ENCODE data around the gene TXNL4B.
"Not testable (repeated sequence)": the region's sequence is repeated elsewhere in the genome, so short reads cannot be mapped to it uniquely, and the experiment has no call there.

TXNL4B gene

DNA sequence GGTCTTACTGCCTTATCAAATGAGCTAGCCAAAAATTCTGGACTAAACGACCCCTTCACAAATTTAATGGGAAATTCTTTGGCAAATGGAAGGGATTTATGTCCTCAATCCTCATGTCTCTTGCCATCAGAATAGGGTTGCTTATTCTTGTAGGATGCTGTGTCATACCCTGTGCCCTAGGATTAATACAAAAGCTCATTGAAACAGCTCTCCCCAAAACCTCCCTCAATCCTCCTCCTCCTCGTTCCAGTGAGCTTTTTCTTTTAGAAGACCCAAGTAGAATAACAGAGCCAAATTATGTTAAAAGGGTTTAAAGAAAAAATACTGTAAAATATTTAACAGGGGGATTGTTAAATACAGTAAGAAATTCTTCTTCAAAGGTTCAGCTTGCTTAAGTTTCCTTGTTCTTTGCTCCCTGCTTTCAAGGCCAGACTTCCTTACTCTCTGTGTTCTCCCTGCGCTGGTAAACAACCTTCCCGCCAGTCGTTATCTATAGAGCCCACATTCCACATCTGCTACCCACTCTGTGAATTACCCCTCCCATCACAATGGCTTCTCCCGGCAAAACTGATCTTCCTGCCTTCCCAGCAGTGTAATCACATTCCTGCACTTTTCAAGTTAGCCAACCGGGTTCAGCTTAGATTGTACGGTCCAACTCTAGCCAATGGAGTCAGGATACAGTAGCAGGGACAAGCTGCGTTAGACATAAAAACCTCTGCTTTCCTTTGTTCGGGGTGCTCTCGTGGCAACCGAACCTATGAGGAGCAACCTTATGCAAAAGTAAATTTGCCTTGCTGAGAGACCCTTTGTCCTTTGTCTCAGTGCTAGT is 20.7 kb downstream of the TXNL4B start:
- DNase-seq (ENCODE audit: low read depth), result no peak

DNA sequence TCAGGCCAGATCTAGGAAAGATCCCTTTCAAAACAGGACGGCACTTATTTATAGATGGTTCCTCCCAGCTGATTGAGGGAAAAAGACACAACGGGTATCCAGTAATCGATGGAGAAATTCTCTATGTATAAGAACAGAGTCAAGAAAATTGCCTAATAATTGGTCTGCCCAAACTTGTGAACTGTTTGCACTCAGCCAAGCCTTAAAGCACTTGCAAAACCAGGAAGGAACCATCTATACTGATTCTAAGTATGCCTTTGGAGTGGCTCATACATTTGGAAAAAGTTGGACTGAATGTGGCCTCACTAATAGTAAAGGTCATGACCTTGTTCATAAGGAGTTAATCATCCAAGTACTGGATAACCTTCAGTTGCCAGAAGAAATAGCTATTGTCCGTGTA is 24.5 kb downstream of the TXNL4B start:
- DNase-seq (ENCODE audit: low read depth), result no peak

DNA sequence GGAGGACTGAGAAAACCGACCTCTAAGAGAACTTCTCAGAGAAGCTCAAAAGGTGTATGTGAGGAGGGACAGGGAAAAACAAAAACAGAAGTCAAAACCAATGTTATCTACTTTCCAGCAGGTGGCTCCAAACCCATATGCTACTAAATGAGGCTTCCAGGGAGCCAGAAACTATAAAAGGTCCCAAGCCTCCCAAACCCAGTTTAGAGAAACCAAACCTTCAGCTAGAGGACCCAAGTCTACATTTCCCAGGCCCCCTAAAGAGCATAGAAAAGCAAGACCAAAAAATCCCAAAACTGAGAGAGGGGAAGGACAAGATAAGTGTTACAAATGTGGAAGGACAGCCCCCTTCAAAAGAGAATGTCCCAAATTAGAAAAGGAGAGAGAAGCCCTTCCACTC is 26.7 kb downstream of the TXNL4B start:
- no peak for DNase-seq (ENCODE audit: low read depth)

DNA sequence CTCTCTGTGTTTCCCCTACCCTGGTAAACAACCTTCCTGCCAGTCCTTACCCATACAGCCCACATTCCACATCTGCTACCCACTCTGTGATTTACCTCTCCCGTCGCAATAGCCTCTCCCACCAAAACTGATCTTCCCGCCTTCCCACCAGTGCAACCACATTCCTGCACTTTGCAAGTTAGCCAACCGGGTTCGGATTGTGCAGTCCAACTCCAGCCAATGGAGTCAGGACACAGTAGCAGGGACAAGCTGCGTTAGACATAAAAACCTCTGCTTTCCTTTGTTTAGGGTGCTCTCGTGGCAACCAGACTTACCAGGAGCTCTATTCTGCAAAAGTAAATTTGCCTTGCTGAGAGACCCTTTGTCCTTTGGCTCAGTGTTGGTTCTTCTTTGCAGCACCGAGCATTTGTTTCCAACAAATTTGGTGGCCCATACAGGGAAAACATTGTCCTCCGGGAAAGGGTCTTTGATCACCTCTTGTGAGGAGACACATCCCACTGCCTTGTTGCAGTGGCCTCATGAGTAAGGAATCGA is 29.0 kb downstream of the TXNL4B start:
- DNase-seq (ENCODE audit: low read depth), result no peak

DNA sequence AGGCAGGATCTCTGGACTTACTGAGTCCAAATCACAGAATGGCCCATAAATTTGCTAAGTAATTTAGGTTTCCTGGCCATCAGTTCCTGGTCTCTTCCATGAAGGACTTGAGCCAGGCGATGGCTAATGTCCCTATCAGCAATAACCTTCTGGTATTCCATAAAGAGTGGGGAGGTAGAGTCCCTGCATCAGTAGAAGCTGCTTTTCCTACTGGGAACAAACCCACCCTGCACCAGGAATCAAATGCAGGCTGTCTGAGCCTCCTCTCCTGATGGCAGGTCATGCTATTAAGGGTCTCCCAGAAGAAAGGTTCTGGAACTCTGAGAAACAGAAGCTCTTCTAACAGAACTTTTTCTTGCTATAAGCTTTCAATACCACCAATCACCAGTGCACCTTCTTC is 31.9 kb downstream of the TXNL4B start:
- DNase-seq (ENCODE audit: low read depth), result no peak

DNA sequence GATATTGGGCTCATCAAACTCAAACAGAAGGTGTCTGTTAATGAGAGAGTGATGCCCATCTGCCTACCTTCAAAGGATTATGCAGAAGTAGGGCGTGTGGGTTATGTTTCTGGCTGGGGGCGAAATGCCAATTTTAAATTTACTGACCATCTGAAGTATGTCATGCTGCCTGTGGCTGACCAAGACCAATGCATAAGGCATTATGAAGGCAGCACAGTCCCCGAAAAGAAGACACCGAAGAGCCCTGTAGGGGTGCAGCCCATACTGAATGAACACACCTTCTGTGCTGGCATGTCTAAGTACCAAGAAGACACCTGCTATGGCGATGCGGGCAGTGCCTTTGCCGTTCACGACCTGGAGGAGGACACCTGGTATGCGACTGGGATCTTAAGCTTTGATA is 33.0 kb downstream of the TXNL4B start:
- DNase-seq (ENCODE audit: low read depth), result no peak

DNA sequence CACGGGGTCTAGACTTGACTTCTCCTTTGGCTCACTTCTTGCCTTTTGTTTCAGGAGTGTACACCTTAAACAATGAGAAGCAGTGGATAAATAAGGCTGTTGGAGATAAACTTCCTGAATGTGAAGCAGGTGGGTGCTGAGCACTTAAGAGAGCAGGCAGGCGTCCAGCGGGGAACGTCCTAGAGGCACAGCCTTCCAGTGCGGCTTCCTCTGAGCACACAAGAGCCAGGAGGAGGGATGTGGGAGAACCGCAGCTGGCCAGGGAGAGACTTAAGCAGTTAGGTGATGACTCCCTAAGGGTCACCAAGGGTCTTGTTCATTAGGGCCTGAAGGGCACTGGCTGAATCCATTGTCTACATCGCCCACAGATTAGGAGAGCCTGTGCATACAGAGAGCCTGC is 34.4 kb downstream of the TXNL4B start:
- not testable (repeated sequence) for DNase-seq (ENCODE audit: low read depth)

DNA sequence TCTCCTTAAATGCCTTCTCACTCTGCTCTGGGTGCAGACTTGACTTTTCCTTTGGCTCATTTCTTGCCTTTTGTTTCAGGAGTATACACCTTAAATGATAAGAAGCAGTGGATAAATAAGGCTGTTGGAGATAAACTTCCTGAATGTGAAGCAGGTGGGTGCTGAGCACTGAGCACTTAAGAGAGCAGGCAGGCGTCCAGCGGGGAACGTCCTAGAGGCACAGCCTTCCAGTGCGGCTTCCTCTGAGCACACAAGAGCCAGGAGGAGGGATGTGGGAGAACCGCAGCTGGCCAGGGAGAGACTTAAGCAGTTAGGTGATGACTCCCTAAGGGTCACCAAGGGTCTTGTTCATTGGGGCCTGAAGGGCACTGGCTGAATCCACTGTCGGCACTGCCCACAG is 36.1 kb downstream of the TXNL4B start:
- not testable (repeated sequence) for DNase-seq (ENCODE audit: low read depth)

DNA sequence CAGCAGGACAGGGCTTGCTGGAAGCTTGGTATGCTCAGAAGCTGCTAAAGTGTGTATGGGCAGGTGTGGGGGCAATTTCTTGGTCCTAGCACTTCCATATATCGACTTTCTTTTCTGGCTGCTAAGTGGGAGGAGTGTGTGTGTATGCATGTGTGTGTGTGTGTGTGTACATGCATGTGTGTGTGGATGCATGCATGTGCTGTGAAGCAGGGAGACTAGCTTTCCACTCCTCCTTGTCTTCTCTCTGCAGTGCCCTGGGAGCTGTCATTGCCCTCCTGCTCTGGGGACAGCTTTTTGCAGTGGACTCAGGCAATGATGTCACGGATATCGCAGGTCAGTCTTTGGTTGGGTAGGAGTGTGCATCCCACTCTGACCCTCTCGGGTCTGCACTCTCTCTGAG is 37.5 kb downstream of the TXNL4B start:
- no peak for DNase-seq (ENCODE audit: low read depth)

DNA sequence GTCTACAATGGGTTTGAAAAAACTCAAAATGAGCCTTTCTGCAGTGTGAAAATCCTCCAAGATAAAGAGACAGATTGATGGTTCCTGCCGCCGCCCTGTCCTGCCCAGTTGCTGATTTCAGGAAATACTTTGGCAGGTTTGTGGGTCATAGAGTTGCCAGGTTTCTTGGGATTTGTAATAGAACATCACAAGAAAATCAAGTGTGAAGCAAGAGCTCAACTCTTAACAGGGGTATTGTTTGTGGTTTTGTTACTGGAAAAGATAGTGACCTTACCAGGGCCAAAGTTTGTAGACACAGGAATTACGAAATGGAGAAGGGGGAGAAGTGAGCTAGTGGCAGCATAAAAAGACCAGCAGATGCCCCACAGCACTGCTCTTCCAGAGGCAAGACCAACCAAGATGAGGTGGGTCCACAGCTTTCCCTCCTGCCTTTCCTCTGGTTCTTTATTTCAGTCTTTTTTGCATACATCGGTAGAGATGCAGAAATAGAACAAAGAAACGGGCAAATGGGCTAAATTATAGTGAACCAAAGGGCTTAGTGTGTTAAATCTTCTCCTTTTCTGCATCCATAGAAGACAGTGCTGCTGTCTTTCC is 39.1 kb downstream of the TXNL4B start, which contains the start of gene HP:
TSS of gene HP (plus strand) at position 252 of the 594 bp plus-strand sequence. CDS start at position 400, 148 bp downstream.
- DNase-seq (ENCODE audit: low read depth), result not testable (repeated sequence)

DNA sequence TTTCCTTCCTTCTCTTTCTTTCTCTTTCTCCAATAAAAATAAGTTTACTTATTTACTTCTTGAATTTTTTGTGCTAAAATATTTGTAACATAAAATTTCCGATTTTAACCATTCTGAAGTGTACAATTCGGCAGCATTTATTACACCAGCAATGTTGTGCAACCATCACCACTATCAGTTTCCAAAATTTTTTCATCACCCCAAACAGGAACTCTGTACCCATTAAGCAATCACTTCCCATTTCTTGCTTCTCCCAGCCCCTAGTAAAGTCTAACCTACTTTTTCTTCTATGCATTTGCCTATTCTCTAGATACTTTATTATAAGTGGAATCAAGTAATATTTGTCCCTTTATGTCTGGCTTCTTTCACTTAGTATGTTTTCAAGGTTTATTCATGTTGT is 41.6 kb downstream of the TXNL4B start:
- no peak for DNase-seq (ENCODE audit: low read depth)

DNA sequence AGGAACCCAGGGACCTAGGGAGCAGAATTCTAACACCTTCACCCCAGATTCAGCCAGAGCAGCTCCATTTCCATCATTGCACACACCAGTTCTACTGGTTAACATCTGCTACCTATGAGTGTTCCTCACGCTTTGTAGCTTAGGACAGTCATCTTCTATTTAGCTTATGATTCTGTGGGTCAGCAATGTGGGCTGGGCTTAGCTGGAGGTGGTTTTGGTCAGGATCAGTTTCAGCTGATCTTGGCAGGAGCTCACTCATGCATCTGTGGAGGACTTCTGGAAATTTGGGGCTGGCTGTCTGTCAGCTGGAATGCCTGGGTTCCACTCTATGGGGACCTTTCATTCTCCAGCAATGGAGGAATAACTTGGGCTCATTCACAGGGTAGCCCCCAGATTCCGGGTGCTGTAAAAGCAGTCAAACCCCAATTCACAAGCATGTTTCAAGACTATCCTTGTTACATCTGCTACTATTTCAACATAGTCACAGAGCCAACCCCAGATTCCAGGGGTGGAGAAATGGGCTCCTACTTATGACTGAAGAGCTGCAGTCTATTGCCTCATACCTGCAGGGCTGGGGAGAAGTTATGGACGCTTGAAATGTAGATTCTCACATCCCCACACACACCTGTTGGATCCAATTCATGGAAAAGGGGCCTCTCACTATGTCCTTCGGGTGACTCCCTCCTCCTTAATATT is 42.5 kb downstream of the TXNL4B start:
- no peak for DNase-seq (ENCODE audit: low read depth)

DNA sequence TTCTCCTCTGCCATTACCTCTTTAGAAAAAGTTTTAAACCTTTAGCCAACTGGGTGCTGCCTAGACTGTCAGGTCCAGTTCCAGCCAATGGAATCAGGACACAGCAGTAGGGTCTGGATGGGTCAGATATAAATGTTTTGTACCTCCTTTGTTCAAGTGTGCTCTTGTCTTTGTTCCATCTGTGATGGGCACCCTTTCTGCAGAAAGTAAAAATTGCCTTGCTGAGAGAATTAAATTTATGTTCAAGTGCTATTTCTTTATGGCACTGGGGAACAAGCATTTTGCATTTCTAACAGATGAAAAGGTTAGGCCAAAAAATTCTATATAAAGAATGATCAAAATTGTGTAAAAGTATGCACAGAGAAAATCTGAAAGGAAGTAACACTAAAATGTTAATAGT is 44.3 kb downstream of the TXNL4B start:
- DNase-seq (ENCODE audit: low read depth), result no peak

DNA sequence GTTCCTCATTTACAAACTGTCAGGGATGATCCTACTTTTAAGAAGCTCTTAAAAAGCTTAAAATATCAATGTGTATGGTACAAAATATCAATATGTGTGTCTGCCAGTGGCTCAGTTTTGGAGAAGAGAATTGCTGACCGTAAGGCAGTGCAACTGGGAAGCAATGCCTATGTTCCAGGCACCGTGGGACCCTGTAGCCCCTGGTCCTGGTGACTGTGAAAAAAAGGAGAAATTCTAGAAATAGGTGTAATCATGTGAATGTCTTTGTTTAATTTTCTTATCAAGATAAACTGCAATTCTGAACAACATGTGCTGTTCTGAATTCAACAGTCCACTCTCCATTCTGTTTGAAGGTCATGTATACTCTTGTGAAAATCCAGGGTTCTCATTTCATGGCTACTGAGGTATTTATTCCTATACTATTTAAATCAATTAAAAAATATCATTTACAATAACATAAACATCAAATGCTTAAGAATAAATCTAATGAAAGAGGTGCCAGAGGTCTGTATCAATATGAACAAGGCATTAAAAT is 48.5 kb downstream of the TXNL4B start:
- no peak for DNase-seq (ENCODE audit: low read depth)

DNA sequence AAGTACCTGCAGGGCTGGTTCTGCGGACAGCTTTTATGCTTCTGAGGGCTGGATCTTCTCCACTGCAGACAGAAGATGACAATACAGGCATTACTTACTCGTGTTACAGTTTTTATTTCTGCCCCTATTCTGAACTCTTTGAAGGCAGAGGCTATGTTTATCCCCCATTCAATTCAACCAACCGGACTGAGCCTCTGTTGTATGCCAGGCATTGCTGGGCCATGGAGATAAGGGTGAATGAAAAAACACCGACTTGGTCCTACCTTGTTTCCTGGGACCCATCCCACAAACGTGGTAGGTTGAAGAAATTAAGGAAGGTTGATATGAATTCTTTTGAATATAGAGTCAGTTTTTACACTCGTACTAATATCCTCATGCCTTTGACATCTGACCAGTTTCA is 49.1 kb downstream of the TXNL4B start:
- DNase-seq (ENCODE audit: low read depth), result no peak

DNA sequence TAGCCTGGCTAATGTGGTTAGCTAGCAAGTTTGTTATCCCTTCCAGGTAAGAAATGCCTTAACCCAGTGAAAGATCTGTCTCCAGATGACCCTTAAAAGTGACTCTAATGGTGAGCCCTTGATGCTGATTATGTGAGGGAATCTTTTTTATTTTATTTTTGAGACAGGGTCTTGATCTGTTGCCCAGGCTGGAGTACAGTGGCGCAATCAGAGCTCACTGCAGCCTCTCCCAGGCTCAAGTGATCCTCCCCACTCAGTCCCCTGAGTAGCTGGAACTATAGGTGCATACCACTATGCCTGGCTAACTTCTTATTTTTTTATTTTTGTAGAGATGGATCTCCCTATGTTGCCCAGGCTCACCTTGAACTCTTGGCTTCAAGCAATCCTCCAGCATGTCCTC is 49.9 kb downstream of the TXNL4B start:
- no peak for DNase-seq (ENCODE audit: low read depth)

DNA sequence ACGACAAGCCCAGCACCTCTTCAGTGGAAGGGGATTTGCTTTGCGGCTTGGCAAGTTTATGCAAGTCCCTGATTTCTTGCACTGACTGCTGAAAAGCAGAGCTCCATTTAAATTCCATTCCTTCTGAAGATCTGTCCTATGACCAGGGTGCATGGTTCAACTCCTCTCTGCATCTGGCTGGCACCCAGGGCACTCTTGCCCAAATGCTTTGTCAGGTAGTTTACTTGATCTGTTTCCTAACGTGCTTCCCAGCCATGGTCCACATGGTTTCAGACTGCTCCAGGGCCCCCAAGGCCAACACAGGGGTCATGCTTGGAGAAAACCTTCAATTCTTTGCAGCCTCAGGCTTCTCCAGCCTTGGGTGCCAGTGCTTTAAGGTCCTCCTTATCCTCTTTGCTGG is 50.4 kb downstream of the TXNL4B start:
- DNase-seq (ENCODE audit: low read depth), result no peak

DNA sequence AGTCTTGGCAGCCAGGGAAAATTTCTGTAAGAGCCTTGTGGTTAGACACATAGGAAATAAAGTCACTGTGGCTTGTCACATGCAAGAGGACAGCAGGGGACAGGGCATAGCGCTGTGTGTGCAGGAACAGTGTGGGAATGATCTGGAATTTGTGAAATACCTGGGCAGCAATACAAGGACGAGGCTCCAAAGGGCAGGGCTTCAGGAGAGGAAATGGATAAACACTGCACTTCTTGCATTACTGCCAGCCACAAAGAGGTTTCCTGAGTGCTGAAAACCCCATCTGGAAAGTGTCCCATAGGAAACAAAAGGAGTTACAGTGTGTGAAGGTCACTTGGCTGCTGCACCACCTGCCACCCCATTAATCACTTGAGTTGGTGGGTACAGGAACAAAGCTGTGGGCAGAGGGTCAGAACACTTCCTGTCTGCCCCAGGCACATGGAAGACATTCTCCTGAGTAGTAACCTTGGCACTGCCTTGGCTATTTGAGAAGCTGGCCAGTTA is 51.2 kb downstream of the TXNL4B start:
- no peak for DNase-seq (ENCODE audit: low read depth)

DNA sequence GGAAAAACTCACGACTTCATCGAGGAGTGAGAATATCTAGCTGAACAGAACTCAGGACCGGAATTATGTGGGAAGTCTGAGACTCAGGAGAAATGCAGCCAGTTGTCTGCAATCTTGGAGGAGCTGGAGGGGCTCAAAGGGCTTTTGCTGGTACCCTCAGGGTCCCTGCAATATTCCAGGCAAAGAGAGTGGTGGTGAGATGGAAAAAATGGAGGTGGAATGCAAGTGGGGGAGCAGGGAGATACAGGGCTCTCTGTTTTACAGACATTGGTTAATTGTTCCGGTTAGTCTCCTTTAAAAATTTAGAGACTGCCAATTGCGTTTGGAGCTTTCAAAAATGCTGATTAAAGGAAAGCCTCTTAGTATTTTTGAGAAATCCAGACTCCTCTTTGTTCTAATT is 57.3 kb downstream of the TXNL4B start:
- DNase-seq (ENCODE audit: low read depth), result no peak
